ENCODE results near the gene BMP8A. TPM values are rescaled to one million over a fixed set of nuclear protein-coding genes. Genes with fewer than 3 reads are reported as not detected.

BMP8A gene
- polyA plus RNA-seq, 3 donors, result not detected

DNA sequence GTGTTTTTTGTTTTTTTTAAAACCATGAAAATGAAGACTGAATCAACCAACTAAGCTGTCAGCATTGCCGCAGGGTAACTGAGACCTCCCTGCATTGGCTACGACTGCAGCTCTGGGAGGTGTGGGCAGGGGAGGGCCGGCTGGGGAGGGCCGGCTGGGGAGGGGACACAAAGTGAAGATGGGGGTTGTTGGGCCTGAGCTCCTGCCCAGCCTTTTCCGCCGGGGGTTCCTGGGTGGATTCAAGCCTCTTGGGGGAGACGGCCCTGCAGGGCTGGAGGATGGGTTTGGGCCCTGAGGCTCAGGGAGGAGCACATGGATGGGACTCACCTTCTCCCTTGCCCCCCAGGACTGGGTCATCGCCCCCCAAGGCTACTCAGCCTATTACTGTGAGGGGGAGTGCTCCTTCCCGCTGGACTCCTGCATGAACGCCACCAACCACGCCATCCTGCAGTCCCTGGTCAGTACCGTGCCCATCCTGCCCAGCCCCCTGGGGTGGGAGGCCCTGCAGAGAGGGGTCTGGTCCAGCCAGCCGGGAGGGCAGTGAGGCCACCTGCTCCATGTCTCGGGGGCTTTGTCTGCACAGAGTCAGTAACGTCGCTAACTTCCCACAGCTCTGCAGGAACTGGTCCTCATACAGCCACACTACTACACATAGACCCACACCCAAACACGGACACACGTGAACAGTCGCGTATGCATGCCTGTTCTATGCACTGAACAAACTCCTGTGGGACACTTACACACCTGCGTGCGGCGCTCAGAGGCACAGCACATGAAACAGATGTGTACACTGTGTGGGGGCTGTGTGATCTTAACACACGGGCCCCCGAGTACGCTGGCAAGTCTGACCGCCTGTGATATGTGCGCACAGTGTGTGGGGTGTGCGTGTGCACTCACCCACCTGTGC is 31.5 kb downstream of the BMP8A start:
- no peaks in the 10 kb centered on the region for H3K4me1 ChIP-seq (ENCODE audit: control insufficient read depth in 1 of 2, insufficient read depth in 2 of 2, low read length in 2 of 2)
- H3K9me3 Mint-ChIP-seq, result no peaks in the 10 kb centered on the region
- H3K4me2 ChIP-seq (replicated peaks; ENCODE audit: extremely low read depth, low read length, poor library complexity, severe bottlenecking), result no peak overlapping the region
- peaks cover 5 to 7% of the 10 kb centered on the region in 2 donors for H3K36me3 ChIP-seq (replicated peaks in 1 of 2; ENCODE audit: control insufficient read depth in 1 of 2, insufficient read depth in 2 of 2, low read length in 2 of 2)
- no peaks in the 10 kb centered on the region for H3K79me2 ChIP-seq (ENCODE audit: insufficient read depth, low read length)
- H3K4me3 ChIP-seq (replicated peaks in 1 of 3; ENCODE audit: low read depth in 2 of 3, low read length in 3 of 3), result no peak overlapping the region
- H3K9me3 ChIP-seq (replicated peaks in 1 of 2; ENCODE audit: control insufficient read depth in 1 of 2, insufficient read depth in 1 of 2, low read length in 2 of 2), result no peaks in the 10 kb centered on the region
- H3K4me1 Mint-ChIP-seq, result peaks cover 3% of the 10 kb centered on the region
- no peak overlapping the region for H3K4me3 Mint-ChIP-seq
- H3K27ac Mint-ChIP-seq, result no peak overlapping the region
- no peak for TF ChIP-seq CTCF (IDR thresholded peaks at IDR 0.05)
- no peak overlapping the region for H3K9ac ChIP-seq (ENCODE audit: insufficient read depth, low read length, poor library complexity, severe bottlenecking)
- H4K20me1 ChIP-seq (ENCODE audit: insufficient read depth, low read length), result no peaks in the 10 kb centered on the region
- DNase-seq, result no peak
- H3K27ac ChIP-seq (ENCODE audit: low read depth in 1 of 2, low read length in 2 of 2), result no peak overlapping the region
- H3K27me3 Mint-ChIP-seq (ENCODE audit: low read depth in 3 of 3), result peaks cover 2 to 4% (median 2%) of the 10 kb centered on the region in 3 donors
- H3K27me3 ChIP-seq (ENCODE audit: control insufficient read depth in 2 of 2, insufficient read depth in 2 of 2, low read length in 2 of 2), result no peaks in the 10 kb centered on the region
- intact Hi-C loops (cut with micrococcal nuclease), result no loop called here
- H2AFZ ChIP-seq (ENCODE audit: insufficient read depth, low read depth, low read length, poor library complexity, severe bottlenecking), result no peak overlapping the region
- H3K36me3 Mint-ChIP-seq, result peaks cover 11 to 20% of the 10 kb centered on the region in 2 donors
- 95% methylated on average over 23 of the region's 29 CpGs for WGBS (ENCODE audit: insufficient coverage)

- no peaks in the 10 kb centered on the region for H3K79me2 ChIP-seq (ENCODE audit: insufficient read depth, low read length)
- H3K27ac Mint-ChIP-seq, result peak overlapping the region in 1 of 7 donors; percentile 70
These were observed 32.7 kb downstream of the BMP8A start for GRCh38 chr1:39524171-39524570.

More at GRCh38 chr1:39524171-39524570, 32.7 kb downstream of the BMP8A start:
- intact Hi-C loops (cut with micrococcal nuclease), result no loop called here
- no peak overlapping the region for H3K27ac ChIP-seq (ENCODE audit: low read depth in 1 of 2, low read length in 2 of 2)
- no peak for DNase-seq
- H2AFZ ChIP-seq (ENCODE audit: insufficient read depth, low read depth, low read length, poor library complexity, severe bottlenecking), result no peak overlapping the region
- Mint-ChIP-seq H3K27me3 (ENCODE audit: low read depth in 3 of 3) (peaks cover 0 to 6% (median 2%) of the 10 kb centered on the region in 3 donors), H3K9me3 (no peaks in the 10 kb centered on the region), H3K4me1 (peaks cover 3% of the 10 kb centered on the region), H3K4me3 (no peak overlapping the region), H3K36me3 (peaks cover 13 to 32% of the 10 kb centered on the region in 2 donors)
- no peaks in the 10 kb centered on the region for H4K20me1 ChIP-seq (ENCODE audit: insufficient read depth, low read length)
- peaks cover 15 to 18% of the 10 kb centered on the region in 2 donors for H3K36me3 ChIP-seq (replicated peaks in 1 of 2; ENCODE audit: control insufficient read depth in 1 of 2, insufficient read depth in 2 of 2, low read length in 2 of 2)
- H3K4me1 ChIP-seq (ENCODE audit: control insufficient read depth in 1 of 2, insufficient read depth in 2 of 2, low read length in 2 of 2), result no peaks in the 10 kb centered on the region
- no peak overlapping the region for H3K4me3 ChIP-seq (replicated peaks in 1 of 3; ENCODE audit: low read depth in 2 of 3, low read length in 3 of 3)
- WGBS (ENCODE audit: insufficient coverage), result 96% methylated on average over 5 of the region's 6 CpGs
- TF ChIP-seq CTCF (IDR thresholded peaks at IDR 0.05), result no peak
- H3K27me3 ChIP-seq (ENCODE audit: control insufficient read depth in 2 of 2, insufficient read depth in 2 of 2, low read length in 2 of 2), result no peaks in the 10 kb centered on the region
- H3K4me2 ChIP-seq (replicated peaks; ENCODE audit: extremely low read depth, low read length, poor library complexity, severe bottlenecking), result no peak overlapping the region
- no peak overlapping the region for H3K9ac ChIP-seq (ENCODE audit: insufficient read depth, low read length, poor library complexity, severe bottlenecking)
- H3K9me3 ChIP-seq (replicated peaks in 1 of 2; ENCODE audit: control insufficient read depth in 1 of 2, insufficient read depth in 1 of 2, low read length in 2 of 2), result no peaks in the 10 kb centered on the region

All from CD14-positive monocyte (primary cell).